ENCODE results near the gene SCD.

Gene SCD

DNA sequence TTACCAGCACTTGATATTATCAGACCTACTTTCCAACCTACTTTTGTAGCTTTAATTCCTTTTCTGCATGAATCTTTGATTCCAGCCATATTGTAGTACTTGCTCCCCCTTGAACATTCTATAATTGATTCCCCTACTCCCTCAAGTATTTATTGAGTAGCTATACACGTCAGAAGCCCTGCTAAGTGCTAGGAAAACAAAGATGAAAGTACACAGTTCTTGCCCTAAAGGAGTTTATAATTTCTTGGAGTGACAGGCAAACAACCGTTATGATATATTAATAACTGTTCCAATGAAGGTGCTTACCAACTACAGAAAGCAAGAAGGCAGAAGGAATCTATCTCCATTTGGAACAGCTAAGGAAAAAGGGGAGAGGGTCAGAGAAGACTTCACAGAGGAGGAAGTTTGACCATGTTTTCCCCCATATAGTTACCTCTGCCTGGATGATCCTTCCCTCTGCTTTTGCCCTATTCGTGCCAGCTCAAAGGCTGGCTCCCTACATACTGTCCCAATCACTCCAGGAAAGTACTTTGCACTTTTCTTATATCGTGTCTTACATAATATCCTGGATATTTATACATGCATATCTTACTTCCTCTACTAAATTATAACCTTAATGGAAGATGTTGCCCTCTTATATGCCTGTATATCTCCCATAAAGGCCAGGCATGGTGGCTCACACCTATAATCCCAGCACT lies 54.7 kb downstream of the SCD start:
- no peak for DNase-seq (ENCODE audit: low read depth in 2 of 2)

GRCh38 chr10:100403734-100404133 lies 56.7 kb downstream of the SCD start:
- DNase-seq (ENCODE audit: low read depth in 2 of 2) = no peak

GRCh38 chr10:100413173-100413572 lies 66.1 kb downstream of the SCD start:
- DNase-seq (ENCODE audit: low read depth in 2 of 2) = no peak
